GM12865 (cell line): ENCODE data around the gene DCAF6.

Experiments used
- DNase-seq: peaks from one replicate; pipeline ENCODE4 v3.0.0; 2010; ENCODE audit warnings: low read depth
- H3K4me3 ChIP-seq: 2 replicates; pipeline ENCODE4 v1.5.1; 2011; ENCODE audit warnings: mild to moderate bottlenecking, low read depth, low read length, control low read depth
- CTCF ChIP-seq: IDR thresholded peaks from 2 replicates; pipeline ENCODE4 v1.5.1; 2011; ENCODE audit warnings: low read length, control low read depth, low read depth, inconsistent platforms; ENCODE audit not compliant: insufficient read depth; ENCODE audit errors: missing control alignments

Gene DCAF6

GRCh38 chr1:167912294-167912693 lies 24.2 kb upstream of the DCAF6 start:
- DNase-seq, result no peak
- TF ChIP-seq CTCF, result no peak
- H3K4me3 ChIP-seq, result no peak overlapping the region

- H3K4me3 ChIP-seq, result no peak within 1 kb of the TSS
- DNase-seq, result no peak
- no peak for TF ChIP-seq CTCF
Measured at GRCh38 chr1:167913895-167914496, 22.5 kb upstream of the DCAF6 start, which contains the start of gene ADCY10. Gene ADCY10, minus strand, starts transcription at chr1:167914134. Its CDS starts 8,994 bp downstream, at chr1:167905140.

- no peak for DNase-seq
- no peak for TF ChIP-seq CTCF
- no peak overlapping the region for H3K4me3 ChIP-seq
Measured at GRCh38 chr1:167915569-167915968, 20.9 kb upstream of the DCAF6 start.

GRCh38 chr1:167916766-167917511 lies 19.5 kb upstream of the DCAF6 start:
- no peak for TF ChIP-seq CTCF
- no peak overlapping the region for H3K4me3 ChIP-seq
- DNase-seq, result no peak

GRCh38 chr1:167922023-167922422 lies 14.5 kb upstream of the DCAF6 start:
- TF ChIP-seq CTCF, result no peak
- no peak overlapping the region for H3K4me3 ChIP-seq
- no peak for DNase-seq

- DNase-seq, result no peak
- TF ChIP-seq CTCF, result no peak
- no peak overlapping the region for H3K4me3 ChIP-seq
Measured at GRCh38 chr1:167922611-167923074, 13.8 kb upstream of the DCAF6 start.
